ENCODE results near the gene TRIP10.
"Not testable (repeated sequence)": the region's sequence is repeated elsewhere in the genome, so short reads cannot be mapped to it uniquely, and the experiment has no call there.

TRIP10 gene, protein sequence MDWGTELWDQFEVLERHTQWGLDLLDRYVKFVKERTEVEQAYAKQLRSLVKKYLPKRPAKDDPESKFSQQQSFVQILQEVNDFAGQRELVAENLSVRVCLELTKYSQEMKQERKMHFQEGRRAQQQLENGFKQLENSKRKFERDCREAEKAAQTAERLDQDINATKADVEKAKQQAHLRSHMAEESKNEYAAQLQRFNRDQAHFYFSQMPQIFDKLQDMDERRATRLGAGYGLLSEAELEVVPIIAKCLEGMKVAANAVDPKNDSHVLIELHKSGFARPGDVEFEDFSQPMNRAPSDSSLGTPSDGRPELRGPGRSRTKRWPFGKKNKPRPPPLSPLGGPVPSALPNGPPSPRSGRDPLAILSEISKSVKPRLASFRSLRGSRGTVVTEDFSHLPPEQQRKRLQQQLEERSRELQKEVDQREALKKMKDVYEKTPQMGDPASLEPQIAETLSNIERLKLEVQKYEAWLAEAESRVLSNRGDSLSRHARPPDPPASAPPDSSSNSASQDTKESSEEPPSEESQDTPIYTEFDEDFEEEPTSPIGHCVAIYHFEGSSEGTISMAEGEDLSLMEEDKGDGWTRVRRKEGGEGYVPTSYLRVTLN
- 8.5 to 350 (median 21.3) reads per million in 17 experiments for total RNA-seq

DNA sequence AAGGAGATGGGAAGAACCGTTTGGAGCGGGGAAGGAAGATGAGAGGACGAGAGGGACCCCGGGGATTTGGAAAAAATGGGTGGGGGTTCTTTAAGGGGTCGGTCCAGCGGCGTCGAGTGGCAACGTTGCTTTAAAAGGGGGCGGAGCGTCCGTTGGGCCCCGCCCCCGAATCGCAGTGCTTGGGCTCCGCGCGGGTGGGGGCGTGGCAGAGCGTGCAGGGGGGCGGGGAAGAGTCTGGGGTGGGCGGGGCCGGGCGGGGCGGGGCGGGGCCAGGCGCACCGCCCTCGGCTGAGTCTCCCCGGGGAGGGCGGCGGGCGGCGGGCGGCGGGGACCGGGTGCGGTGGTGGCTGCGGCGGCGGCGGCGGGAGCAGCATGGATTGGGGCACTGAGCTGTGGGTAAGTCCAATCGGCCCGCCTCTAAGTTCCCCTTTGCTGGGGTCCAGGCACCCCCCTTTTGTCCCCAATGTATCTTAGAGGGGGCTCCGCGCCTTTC lies at the start of gene TRIP10:
TSS of gene TRIP10 (plus strand) at position 291 of the 493 bp plus-strand sequence. CDS start at position 373, 82 bp downstream.
- DNase-seq: peak; percentile 90 to 97 (median 94)

DNA sequence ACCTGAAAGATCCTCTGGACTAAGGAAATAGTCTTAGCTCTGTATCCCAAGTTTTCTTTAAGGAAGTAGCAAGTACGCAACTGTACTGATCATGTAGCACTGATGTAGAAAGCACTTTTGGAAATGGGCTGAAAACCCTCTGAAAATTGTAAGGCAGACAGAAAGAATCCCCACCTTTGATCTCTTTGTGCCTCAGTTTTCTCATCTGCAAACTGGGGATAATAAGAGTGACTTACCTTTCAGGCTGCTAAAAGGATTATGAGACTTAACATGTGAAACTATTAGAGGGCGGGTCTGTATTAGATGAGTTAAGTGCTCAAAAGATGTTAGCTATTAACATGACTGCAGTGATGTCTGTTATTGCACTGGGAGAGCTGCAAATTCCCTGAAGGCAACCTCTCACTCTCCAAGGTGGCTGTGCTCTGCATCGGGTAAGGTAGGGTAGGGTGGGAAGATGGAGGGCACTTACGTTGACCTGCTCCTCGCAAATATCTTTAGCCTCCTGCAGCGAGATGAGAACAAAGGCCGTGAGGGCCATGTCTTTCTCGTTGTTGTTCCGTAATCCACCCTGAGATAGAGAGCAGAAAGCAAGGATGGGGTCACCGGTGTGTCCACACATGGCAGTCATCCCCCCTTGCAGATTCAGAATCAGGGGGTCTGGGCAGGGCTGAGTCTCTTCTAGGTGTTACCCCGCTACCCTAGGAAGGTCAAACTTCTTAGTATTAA lies 49.2 kb upstream of the TRIP10 start:
- no peak for DNase-seq

DNA sequence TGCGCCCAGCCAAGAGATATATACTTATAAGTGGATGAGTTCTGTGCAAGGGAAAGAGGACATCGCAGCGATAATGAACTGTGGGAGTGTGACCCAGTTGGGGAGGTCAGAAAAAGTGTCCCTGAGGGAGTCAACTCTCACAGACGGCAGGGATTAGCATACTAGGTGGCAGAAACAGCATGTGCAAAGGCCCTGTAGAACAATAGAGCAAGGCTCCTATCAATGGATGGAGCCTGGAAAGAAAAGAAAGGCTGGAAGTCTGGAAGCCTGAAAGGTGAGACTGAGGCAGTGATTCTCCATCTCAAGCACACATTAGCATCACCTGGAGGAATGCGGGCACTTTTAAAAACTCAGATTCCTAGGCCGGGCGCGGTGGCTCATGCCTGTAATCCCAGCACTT lies 48.1 kb upstream of the TRIP10 start:
- DNase-seq: no peak

DNA sequence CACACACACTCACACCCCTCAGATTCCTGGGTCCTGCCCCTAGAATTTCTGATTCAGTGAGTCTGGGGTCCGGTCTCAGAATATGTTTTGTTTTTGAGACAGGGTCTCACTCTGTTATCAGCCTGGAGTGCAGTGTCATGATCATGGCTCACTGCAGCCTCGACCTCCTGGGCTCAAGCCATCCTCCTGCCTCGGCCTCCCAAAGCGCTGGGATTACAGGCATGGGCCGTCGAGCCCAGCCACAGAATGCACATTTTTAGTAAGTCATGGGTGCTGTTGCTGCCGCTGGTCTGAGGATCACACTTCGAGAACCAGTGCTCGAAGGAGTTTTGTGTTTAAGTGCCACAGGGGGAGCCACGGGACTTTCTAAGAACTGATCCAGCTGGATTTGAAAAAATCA lies 47.5 kb upstream of the TRIP10 start:
- DNase-seq: no peak

DNA sequence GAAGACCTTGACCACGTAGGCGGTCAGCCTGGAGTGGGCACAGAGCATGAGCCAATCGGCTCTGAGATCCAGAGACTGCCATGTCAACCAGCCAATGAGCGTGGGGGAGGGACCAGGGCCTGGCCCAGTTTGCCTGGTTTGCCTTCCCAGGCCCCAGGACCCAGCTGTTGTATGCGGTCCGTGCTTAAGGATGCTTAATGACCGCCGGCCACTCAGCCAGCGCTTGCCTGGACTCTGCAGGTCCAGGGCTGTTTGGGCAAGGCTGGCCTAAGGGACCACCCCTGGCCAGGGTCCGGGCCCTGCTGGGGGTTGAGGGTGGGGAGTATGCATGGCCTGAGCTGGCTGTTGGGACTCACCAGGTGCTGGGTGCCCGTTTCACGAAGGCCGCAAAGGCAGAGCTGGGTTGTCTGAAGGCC lies 46.4 kb upstream of the TRIP10 start:
- DNase-seq: no peak

DNA sequence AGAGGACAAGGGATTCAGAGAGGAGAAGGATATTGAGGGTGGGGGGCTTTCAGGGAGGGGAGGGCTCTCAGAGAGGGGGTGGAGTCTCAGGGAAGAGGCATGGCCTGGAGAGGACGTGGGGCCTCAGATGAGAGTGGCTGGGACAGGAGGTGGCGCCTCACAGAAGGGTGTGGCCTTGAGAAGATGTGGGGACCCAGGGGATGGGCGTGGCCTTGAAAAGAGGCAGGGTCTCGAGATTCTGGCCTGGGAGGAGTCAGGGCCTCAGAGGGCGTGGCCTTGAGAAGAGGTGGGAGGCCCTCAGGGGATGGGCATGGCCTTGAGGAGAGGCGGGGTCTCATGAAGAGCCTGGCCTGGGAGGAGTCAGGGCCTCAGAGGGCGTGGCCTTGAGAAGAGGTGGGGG lies 45.8 kb upstream of the TRIP10 start:
- no peak for DNase-seq

DNA sequence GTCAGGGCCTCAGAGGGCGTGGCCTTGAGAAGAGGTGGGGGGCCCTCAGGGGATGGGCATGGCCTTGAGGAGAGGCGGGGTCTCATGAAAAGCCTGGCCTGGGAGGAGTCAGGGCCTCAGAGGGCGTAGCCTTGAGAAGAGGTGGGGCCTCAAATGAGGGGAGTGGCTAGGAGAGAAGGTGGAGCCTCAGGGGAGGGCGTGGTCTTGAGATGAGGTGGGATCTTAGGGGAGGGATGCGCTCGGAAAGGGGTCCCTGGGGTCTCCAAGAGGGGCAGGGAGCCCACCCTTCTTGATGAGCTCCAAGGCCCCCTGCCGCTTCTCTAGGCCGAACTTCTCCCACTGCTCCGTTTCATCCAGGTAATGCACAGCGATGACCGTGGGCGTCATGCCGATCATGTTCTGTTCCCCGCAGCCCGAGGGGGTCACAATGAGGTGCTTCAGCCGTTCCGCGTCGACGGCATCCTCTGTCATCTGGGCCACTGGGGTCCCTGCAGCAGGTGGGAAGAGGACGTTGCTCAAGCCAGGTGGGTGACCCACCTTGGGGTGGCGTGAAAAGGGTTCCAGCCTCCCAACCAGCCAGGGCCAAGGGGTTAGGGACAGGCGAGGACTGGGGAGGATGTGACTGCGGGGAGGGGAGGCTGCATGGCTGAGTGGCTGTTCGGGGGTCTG lies 45.2 kb upstream of the TRIP10 start:
- no peak for DNase-seq

DNA sequence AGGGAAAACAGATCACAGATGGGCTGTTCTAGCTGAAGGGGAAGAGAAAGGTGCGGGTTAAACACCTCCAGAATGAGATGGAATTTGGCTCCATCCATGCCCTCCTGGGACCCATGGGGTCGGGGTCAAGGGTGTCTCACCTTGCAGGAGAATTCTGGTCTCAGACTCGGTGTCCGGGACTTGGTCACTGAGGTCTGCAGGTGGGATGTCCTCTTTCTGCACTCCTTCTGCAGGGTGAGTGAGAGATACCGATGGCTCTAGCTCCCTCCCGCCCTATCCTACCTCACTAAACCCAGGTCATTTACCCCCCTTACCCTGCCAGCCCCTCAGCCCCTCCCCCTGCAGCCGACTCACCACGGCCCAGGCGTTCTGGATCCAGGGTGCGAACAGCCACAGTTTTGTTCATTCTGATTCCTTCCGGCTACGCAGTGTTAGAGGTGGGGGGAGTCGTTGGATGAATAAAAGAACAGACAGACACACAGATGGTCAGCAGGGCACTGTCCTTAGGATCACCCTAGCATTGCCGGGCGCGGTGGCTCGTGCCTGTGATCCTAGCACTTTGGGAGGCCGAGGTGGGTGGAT lies 43.1 kb upstream of the TRIP10 start:
- no peak for DNase-seq

DNA sequence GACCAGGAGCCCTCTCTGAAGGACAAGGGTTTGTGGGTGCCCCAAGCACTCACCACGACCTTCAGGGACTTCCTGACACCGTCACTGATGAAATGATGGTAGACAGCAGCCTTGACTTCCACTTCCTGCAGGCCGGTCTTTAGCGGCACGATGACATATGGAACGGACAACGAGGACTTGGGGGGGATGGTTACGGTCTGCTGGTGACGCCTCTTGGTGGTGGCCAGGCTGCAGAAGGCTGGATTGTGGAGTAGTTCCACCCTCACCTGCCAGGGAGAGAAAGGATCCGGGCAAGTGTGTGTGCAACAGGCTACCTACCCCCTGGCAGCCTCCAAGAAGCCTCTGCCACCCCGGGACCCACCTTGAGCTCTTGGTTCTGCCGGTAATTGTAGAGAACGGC lies 42.2 kb upstream of the TRIP10 start:
- peak in 2 of 4 experiments; percentile 28 to 35 for DNase-seq

DNA sequence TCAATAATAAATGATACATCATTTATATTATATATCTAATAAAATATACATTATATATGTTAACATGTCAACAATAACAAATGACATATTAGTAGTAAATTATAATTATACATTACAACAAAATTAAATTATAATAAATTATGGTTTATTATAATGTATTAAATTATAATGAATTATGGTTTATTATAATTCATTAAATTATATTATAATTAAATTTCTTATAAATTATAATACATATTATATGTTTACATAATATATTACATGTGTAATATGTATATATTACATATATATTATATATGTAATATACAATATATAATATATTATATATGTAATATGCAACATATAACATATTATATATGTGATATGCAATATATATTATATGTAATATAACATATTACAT lies 39.5 kb upstream of the TRIP10 start:
- DNase-seq: no peak

DNA sequence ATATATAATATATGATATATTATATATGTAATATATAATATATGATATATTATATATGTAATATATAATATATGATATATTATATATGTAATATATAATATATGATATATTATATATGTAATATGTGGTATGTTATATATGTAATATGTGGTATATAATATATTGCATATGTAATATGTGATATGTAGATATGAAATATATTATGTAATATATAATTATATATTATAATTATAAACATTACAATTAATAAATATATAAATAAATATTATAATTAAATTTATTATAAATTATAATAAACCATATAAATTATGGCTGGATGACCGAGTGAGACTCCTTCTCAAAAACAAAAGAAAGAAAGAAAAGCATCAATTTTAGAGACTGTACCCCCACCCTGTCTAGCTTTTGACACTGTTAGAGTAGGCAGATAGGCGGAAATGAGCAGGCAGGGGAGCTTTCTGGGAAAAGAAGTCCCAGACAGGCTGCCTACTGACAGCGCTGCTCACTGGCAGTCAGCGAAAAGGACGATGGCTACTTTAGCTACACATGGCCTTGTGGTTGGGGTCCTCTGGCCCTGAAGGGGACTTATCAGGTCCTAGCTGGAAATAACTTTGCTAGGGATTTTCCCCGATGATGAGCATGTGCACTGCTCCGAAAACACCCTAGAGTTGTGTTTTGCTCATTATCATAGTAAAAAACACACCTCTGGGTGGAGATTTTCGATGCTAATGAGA lies 38.7 kb upstream of the TRIP10 start:
- DNase-seq: no peak

DNA sequence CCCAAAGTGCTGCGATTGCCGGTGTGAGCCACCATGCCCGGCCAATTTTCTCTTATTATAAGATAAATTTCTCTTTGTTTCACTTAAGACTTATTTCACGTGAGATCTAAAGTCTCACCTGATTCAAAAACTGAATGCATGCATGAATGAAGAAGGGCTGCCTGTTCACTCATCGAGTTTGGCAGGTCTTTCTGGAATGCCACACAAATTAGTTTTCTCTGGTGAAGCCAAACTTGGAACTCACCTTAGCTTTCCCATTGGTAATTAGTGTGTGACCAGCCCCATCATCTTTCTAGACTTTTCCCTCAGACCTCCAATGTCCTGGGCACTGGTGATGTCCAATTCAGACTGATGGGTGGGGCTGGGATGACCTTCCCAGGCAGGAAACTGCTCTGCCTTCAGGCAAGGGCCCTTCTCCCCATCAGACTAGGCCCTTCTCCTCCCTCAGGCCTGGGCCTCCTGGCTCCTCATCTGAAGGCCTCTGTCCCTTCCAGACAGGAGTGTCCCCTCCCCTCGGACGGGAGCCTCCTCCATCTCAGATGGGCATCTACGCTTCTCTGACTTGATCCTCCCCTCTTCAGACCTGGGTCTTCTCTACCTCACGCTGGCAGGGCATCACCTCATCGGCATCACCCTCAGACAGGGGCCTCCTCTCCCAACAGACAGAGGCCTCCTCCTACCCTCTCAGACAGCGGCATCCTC lies 33.4 kb upstream of the TRIP10 start:
- DNase-seq: no peak

DNA sequence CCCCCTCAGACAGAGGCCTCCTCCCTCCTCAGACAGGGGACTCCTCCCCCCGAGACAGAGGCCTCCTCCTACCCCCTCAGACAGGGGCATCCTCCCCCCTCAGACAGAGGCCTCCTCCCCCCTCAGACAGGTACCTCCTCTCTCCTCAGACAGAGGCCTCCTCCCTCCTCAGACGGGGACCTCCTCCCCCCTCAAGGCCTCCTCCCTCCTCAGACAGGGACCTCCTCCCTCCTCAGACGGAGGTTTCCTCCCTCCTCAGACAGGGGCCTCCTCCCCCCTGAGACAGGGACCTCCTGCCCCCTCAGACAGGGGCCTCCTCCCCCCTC lies 32.9 kb upstream of the TRIP10 start:
- no peak for DNase-seq

DNA sequence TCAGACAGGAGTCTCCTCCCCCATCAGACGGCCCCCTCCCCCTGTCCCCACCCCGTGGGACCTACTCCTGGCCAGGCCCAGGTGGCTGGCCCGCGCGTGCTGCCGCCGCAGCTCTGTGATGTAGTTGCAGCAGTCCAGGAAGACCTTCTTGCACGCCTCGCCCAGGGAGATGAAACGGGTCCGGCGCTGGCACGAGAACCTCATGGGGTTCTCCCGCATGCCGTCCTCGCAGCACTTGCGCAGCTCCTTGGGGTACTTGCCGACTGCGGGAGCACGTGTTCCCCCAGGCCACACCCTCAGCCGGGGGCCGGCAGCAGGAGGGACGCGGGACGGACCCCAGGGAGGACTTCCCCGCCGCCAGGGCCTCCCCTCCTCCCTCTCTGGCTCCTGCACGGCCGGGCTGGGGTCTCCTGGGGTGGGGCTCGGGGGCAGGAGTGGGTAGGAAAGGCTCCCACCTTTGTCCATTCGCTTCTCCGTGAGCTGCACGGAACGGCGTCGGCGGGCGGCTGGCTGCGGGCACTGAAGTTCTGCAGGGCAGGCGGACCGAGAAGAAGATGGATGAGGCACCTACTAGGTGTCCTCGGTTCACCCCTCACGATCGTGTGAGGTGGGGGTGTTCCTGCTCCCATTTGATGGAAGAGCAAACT lies 32.3 kb upstream of the TRIP10 start:
- DNase-seq: no peak

DNA sequence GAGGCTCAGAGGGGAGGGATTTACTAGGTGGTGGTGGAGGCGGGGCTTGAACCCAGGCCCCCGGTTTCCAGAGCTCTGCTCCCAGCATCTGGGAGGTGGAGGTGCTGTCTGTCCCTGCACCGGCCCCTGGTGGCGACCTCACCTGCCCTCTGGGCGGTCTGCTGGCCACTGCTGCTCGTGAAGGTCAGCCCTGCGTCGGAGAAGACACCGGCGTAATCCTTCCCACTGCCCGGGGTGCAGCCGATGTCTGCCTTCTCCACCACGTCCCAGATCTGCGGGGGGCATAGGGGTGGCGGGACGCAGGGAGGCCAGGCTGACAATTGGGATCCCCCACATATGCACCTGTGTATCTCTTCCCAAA lies 31.8 kb upstream of the TRIP10 start:
- DNase-seq: no peak

DNA sequence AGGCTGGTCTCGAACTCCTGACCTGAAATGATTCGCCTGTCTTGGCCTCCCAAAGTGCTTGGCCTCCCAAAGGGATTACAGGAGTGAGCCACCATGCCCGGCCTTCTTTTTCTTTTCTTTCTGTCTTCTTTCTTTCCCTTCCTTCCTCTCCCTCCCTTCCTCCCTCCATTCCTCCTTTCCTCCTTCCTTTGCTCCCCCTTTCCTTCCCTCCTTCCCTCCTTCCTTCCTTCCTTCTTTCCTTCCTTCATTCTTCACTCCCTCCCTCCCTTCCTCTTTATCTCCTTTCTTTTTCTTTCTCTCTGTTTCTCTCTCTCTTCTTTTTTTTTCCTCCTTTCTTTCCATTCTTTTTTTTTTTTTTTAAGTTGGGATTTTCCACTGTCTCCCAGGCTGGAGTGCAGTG lies 31.1 kb upstream of the TRIP10 start:
- DNase-seq: no peak

DNA sequence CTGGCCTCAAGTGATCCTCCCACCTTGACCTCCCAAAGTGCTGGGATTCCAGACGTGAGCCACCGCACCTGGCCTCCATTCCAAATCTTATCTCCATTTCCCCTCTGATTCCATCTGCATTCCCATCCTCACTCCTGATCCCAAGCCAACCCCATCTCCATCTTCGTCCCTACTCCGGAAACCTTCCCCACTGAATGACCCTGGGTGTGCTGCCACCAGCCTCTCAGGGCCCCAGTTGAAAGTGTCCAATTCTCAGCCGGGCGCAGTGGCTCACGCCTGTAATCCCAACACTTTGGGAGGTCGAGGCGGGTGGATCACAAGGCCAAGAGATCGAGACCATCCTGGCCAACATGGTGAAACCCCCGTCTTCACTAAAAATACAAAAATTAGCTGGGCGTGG lies 30.6 kb upstream of the TRIP10 start:
- DNase-seq: not testable (repeated sequence)

DNA sequence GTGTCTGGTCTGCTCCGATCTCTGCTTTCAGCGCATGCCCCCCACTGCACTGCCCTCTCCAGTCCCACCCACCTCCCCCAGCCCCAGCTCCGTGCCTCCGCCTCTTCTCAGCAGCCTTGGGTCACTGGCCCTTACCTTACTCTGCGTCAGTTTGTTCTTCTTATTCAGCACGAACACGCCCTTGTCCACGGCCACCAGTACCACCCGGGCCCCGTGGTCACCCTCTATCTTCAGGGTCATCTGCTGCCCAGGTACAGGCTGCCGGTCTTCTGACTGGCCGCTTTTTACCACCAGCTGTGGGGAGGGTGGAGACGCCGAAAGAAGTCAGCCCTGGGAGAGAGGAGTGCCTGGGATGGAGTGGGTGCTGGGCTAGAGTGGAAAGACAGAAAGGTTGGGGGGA lies 29.9 kb upstream of the TRIP10 start:
- DNase-seq: no peak

DNA sequence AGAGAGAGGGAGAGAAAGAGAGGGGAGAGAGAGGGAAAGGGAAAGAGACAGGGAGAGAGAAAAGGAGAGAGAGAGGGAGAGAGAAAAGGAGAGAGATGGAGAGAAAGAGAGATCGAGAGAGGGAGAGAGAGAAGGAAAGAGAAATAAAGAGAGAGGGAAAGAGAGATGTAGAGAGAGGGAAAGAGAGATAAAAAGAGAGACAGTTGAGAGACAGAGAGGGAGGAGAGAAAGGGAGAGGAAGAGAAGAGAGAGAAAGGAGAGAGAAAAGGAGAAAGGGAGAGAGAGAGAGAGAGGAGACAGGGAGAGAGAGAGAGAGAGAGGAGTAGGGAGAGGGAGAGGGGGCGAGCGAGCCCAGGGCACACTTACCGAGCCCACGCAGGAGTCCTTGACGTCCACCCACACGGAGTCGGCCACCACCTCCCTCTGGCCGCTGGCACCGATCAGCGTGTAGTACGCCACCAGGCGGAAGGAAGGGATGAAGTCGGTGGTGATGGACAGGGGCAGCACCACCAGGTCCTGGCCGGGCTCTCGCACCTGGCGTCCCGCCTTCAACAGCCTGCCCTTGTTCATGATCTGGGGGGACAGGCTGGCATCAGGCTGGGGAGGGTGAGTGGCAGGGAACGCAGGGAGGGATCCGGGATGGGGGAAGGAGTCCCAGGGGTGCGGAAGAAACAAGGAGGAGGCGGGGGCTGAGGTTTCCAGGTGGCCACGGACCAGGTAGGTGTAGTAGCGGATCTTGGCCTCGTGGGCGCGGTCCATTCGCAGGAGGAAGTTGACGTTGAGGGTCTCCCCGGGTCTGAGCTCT lies 29.0 kb upstream of the TRIP10 start:
- DNase-seq: peak in 3 of 4 experiments; percentile 48 to 67 (median 61)

DNA sequence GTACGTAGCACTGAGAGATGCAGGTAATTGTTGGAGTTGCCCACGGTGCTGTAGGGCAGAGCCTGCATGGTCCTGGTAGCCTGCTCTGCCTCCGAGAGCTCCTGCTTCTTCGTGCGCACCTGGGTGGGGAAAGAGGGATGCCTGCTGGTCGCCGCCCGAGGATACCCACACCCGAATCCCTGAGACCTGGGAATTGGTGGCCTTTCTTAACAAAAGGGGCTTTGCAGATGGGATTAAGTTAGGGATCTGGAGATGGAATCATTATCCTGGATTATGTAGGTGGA lies 28.5 kb upstream of the TRIP10 start:
- no peak for DNase-seq

All from suppressor macrophage (primary cell).